ENCODE results near the gene KCNJ11. TPM values are rescaled to one million over a fixed set of nuclear protein-coding genes. Genes with fewer than 3 reads are reported as not detected.

KCNJ11 gene
- total RNA-seq, 1 experiment from 2014 or later = 7.5 TPM

GRCh38 chr11:17369684-17370243 is 18.7 kb downstream of the KCNJ11 start (continued):
- TF ChIP-seq REST (IDR thresholded peaks at IDR 0.05; ENCODE audit: low read depth) = no peak

GRCh38 chr11:17369094-17369493 is 19.4 kb downstream of the KCNJ11 start:
- no peak overlapping the region for H2AFZ ChIP-seq (ENCODE audit: low read depth, low read length, poor library complexity, severe bottlenecking)
- ChIA-PET CTCF (no interaction called here), POLR2A (no interaction called here), RAD21 (ENCODE audit: low non-redundant PET in 1 of 2, low total read pairs in 2 of 2, uncharacterized antibody in 2 of 2, unreplicated experiment in 2 of 2) (no interaction called here)
- no peaks in the 10 kb centered on the region for H3K27me3 ChIP-seq (ENCODE audit: insufficient read depth, low read length)
- H4K20me1 ChIP-seq (ENCODE audit: insufficient read depth) = no peaks in the 10 kb centered on the region
- intact Hi-C loops (cut with micrococcal nuclease) = no loop called here
- no peak overlapping the region for H3K9ac ChIP-seq (ENCODE audit: low read length)
- no peaks in the 10 kb centered on the region for H3K9me2 ChIP-seq (ENCODE audit: insufficient read depth)
- H3K27ac ChIP-seq (ENCODE audit: low read depth, low read length) = no peak overlapping the region
- no peaks in the 10 kb centered on the region for H3K4me1 ChIP-seq (ENCODE audit: control insufficient read depth in 1 of 2, insufficient read depth in 2 of 2, low read length in 2 of 2)
- ATAC-seq (no peak), DNase-seq (ENCODE audit: low read depth, low spot score) (no peak)
- H3K4me3 ChIP-seq (replicated peaks in 1 of 2; ENCODE audit: low read depth in 1 of 2, low read length in 2 of 2) = no peak overlapping the region
- no TSS peak for BruUV-seq (replicated peaks)
- H3K4me2 ChIP-seq (ENCODE audit: low read length) = no peak overlapping the region
- no peaks in the 10 kb centered on the region for H3K79me2 ChIP-seq (ENCODE audit: insufficient read depth, low read length)
- peaks cover 23 to 49% of the 10 kb centered on the region in 2 experiments; a peak in 2 of 4 replicates for H3K9me3 ChIP-seq (ENCODE audit: control insufficient read depth in 1 of 2, insufficient read depth in 1 of 2, low read depth in 1 of 2, low read length in 2 of 2)
- H3K36me3 ChIP-seq (ENCODE audit: control insufficient read depth in 1 of 2, insufficient read depth in 2 of 2, low read length in 2 of 2) = 0 out of 4 replicates have a peak, but pooled peaks cover 0 to 9% of the 10 kb centered on the region in 2 experiments
- TF ChIP-seq CTCF (IDR thresholded peaks at IDR 0.05 in 2 of 3, conservative IDR thresholded peaks at IDR 0.05 in 1 of 3; ENCODE audit: borderline replicate concordance in 1 of 3, insufficient read depth in 1 of 3, low read depth in 2 of 3, low read length in 2 of 3) (no peak), EZH2phosphoT487 (IDR thresholded peaks at IDR 0.05; ENCODE audit: borderline replicate concordance) (no peak), SRF (IDR thresholded peaks at IDR 0.05; ENCODE audit: low read depth) (no peak), FOSL1 (IDR thresholded peaks at IDR 0.05; ENCODE audit: low read depth) (no peak), ELF1 (IDR thresholded peaks at IDR 0.05; ENCODE audit: borderline replicate concordance, low read depth) (no peak), TCF7L2 (IDR thresholded peaks at IDR 0.05; ENCODE audit: borderline replicate concordance, extremely low read depth, insufficient read depth, insufficient read length) (no peak), EZH2 (IDR thresholded peaks at IDR 0.05) (no peak), ZBTB33 (IDR thresholded peaks at IDR 0.05; ENCODE audit: extremely low read depth, insufficient replicate concordance, low read length) (no peak), ZFX (IDR thresholded peaks at IDR 0.05) (no peak), SIN3A (IDR thresholded peaks at IDR 0.05; ENCODE audit: low read depth) (no peak), CBX3 (IDR thresholded peaks at IDR 0.05; ENCODE audit: low read depth) (no peak), REST (IDR thresholded peaks at IDR 0.05; ENCODE audit: low read depth) (no peak), RAD21 (IDR thresholded peaks at IDR 0.05; ENCODE audit: low read depth) (no peak)

Measured in HCT116 (cell line).